ENCODE data around the gene RIBC1. TPM values are rescaled to one million over a fixed set of nuclear protein-coding genes. Genes with fewer than 3 reads are reported as not detected.

The RIBC1 gene
- total RNA-seq, 3 donors from 2014 or later (not counting 1 experiment from before 2014, with no cell fraction given), result 0.85 to 2.1 (median 1.1) TPM

- ATAC-seq (no peak), DNase-seq (no peak)
- intact Hi-C loops (cut with micrococcal nuclease), result no loop called here
- H3K27me3 Mint-ChIP-seq (ENCODE audit: low read depth in 2 of 2), result peaks cover 8 to 41% of the 10 kb centered on the region in 2 donors
- 64% methylated on average over 2 of the region's 2 CpGs for WGBS (ENCODE audit: insufficient coverage)
- TF ChIP-seq CTCF (IDR thresholded peaks at IDR 0.05), result no peak
- Histone ChIP-seq H3K27me3 (ENCODE audit: control insufficient read depth, insufficient read depth, low read length) (no peaks in the 10 kb centered on the region), H3K27ac (ENCODE audit: low read length) (no peak overlapping the region), H3K4me1 (ENCODE audit: control insufficient read depth, insufficient read depth, low read length) (no peaks in the 10 kb centered on the region), H3K4me3 (ENCODE audit: low read length) (no peak overlapping the region), H3K9me3 (ENCODE audit: control insufficient read depth, insufficient read depth, low read length) (no peaks in the 10 kb centered on the region), H3K36me3 (ENCODE audit: control insufficient read depth, insufficient read depth, low read length) (no peaks in the 10 kb centered on the region)
- H3K4me3 Mint-ChIP-seq, result no peak overlapping the region
- H3K36me3 Mint-ChIP-seq, result no peaks in the 10 kb centered on the region
- H3K9me3 Mint-ChIP-seq, result no peaks in the 10 kb centered on the region
- no peak overlapping the region for H3K27ac Mint-ChIP-seq
- no peaks in the 10 kb centered on the region for H3K4me1 Mint-ChIP-seq
Observed at GRCh38 chrX:53476371-53476770, 53.7 kb downstream of the RIBC1 start.

GRCh38 chrX:53479301-53479700, 56.6 kb downstream of the RIBC1 start:
- no peak for TF ChIP-seq CTCF (IDR thresholded peaks at IDR 0.05)
- H3K27me3 Mint-ChIP-seq (ENCODE audit: low read depth in 2 of 2), result peaks cover 0 to 34% of the 10 kb centered on the region in 2 donors
- intact Hi-C loops (cut with micrococcal nuclease), result no loop called here
- Histone ChIP-seq H3K27ac (ENCODE audit: low read length) (no peak overlapping the region), H3K9me3 (ENCODE audit: control insufficient read depth, insufficient read depth, low read length) (no peaks in the 10 kb centered on the region), H3K36me3 (ENCODE audit: control insufficient read depth, insufficient read depth, low read length) (no peaks in the 10 kb centered on the region), H3K4me3 (ENCODE audit: low read length) (no peak overlapping the region), H3K4me1 (ENCODE audit: control insufficient read depth, insufficient read depth, low read length) (no peaks in the 10 kb centered on the region), H3K27me3 (ENCODE audit: control insufficient read depth, insufficient read depth, low read length) (no peaks in the 10 kb centered on the region)
- H3K36me3 Mint-ChIP-seq, result no peaks in the 10 kb centered on the region
- ATAC-seq (no peak), DNase-seq (no peak)
- no peak overlapping the region for H3K4me3 Mint-ChIP-seq
- no peaks in the 10 kb centered on the region for H3K4me1 Mint-ChIP-seq
- 98% methylated on average over 4 of the region's 5 CpGs for WGBS (ENCODE audit: insufficient coverage)
- H3K9me3 Mint-ChIP-seq, result no peaks in the 10 kb centered on the region
- H3K27ac Mint-ChIP-seq, result no peak overlapping the region

Other genes starting within 250 kb of the RIBC1 start
- gene KDM5C, start 197.7 kb upstream of the RIBC1 start, total RNA-seq, result 100 to 1,000 TPM; 191 to 307 (median 196) TPM
- gene IQSEC2, start 141.3 kb upstream of the RIBC1 start, total RNA-seq, result 1 to 10 TPM; 3.5 to 3.9 (median 3.7) TPM
- 10 to 100 TPM; 54.2 to 96.3 (median 60.4) TPM for gene SMC1A, start 219 bp upstream of the RIBC1 start, total RNA-seq
- 10 to 100 TPM; 49.2 to 56.4 (median 54.3) TPM for gene HSD17B10, start 11.5 kb downstream of the RIBC1 start, total RNA-seq

Measured in natural killer cell (primary cell).